ENCODE results near the gene PTGER3.

The PTGER3 gene

GRCh38 chr1:71047635-71048607 lies at the start of gene PTGER3:
TSS of gene PTGER3 (minus strand) at chr1:71047816. CDS start at chr1:71047577, 239 bp downstream.
- peak; percentile 17 for DNase-seq (ENCODE audit: low read depth)

DNA sequence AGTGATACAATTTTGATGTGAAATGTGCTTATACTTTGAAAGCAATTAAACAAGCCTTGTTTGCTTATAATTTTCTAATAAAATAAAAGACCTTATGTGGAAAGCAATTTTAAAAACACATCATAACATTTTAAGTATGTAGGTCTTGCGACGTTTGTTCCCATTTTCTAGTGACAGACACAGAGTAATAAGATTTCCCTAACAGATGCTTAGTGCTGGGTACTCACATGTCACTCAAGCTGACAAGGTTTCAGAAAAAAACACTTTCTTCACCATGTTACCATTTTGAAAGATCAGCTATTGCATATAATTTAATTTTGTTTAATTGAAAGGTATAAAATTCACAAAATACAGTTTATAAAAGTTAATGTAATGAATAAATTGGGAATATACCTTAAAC lies 47.3 kb upstream of the PTGER3 start:
- DNase-seq (ENCODE audit: low read depth) = no peak

- no peak for DNase-seq (ENCODE audit: low read depth)
Measured at GRCh38 chr1:71093938-71094337, 46.3 kb upstream of the PTGER3 start.

DNA sequence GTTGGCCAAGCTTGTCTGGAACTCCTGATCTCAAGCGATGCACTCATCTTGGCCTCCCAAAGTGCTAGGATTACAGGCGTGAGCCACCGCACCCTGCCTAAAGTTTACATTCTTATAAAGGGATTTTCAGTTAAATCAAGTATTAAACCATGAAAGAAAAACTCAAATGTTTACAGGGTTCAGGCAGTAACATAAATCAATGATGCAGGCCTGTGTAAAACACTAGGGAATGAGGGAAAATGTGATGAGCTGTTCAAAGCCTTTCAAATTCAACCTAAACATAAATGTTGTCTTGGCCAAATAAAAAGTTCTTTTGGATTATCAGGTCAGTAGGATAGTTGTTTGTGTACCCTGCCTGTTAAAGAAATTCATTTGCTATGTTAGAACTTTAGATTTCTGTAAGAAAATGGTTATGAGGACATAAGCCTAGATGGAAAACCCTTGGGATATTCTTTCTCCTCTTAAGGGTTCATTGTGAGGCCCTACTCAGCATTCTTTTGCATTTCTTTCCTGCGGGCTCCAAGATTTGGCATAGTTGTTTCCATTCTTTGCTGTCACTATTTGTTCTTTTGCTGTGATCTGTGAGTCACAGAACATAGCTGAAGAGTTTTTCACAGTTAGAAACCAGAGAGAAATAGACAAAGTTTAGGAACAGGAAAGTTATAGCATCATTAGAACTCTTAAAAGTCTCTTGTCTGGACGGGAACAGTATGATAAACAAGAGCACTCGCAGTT lies 42.1 kb upstream of the PTGER3 start:
- DNase-seq (ENCODE audit: low read depth) = no peak

DNA sequence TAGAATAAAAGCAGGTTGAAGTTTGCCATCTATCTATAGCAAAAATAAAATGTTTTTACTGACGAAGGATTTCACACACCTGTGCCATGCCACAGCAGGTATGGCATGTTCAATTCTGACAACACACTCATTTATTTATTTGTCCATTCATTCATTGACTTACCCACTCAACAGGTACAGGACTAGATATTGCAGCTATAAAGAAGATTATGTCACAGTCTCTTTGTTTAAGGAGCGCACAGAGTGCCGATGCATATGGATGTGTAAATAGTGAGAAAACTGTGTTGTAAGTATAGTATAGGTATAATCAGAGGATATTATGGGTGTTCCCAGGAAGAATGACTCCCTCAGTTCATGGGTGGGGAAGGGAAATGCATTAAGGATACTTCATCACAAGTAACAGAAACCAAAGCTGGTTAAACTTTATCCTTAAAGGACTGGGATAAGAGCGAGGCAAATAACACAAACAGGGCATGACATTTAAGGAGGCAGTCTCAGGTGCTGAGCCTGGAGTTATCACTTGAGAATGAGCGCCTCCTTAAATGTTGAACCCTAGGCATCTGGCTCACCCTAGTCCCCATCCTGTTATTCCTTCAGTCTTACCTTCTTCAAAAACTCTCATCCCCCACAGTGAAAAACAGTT lies 41.1 kb upstream of the PTGER3 start:
- DNase-seq (ENCODE audit: low read depth) = no peak

DNA sequence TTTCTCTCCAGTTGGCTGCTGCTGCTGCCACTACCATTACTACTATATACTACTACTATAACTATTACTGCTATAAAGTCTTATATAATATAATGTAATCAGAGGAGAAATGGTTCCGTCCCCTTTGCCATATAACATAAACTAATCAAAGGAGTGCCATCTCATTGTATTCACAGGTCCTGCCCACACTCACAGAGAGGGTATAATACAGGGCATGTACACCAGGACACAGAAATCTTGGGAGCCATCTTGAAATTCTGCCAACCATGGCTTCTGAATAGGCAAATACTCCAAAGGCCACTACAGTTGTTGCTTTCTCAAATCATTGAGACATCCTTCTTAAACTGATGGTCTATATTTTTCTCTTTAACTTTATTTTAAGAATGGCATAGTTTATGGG lies 40.1 kb upstream of the PTGER3 start:
- DNase-seq (ENCODE audit: low read depth) = no peak

DNA sequence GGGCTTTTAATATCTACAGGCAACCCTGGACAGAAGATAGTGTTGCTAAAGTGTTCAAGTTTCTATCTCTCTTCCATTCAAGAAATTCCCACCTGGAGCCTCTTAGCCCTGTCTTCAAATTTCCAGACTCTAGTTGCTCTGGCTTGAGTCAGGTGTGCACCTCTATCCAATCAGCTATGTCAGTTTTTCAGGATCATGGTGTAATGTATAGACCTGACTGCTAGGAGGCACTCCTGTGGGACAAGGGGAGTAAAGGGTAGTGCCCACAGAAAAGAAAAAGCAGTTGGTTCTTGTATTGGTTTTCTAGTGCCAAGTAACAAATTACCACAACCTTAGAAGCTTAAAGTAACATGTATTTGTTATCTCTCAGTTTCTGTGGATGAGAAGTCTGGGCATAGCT lies 39.4 kb upstream of the PTGER3 start:
- DNase-seq (ENCODE audit: low read depth) = no peak

- no peak for DNase-seq (ENCODE audit: low read depth)
Measured at GRCh38 chr1:71086331-71086730, 38.7 kb upstream of the PTGER3 start.

GRCh38 chr1:71083271-71083670 lies 35.7 kb upstream of the PTGER3 start:
- no peak for DNase-seq (ENCODE audit: low read depth)

- no peak for DNase-seq (ENCODE audit: low read depth)
Measured at GRCh38 chr1:71081697-71082080, 34.1 kb upstream of the PTGER3 start.

DNA sequence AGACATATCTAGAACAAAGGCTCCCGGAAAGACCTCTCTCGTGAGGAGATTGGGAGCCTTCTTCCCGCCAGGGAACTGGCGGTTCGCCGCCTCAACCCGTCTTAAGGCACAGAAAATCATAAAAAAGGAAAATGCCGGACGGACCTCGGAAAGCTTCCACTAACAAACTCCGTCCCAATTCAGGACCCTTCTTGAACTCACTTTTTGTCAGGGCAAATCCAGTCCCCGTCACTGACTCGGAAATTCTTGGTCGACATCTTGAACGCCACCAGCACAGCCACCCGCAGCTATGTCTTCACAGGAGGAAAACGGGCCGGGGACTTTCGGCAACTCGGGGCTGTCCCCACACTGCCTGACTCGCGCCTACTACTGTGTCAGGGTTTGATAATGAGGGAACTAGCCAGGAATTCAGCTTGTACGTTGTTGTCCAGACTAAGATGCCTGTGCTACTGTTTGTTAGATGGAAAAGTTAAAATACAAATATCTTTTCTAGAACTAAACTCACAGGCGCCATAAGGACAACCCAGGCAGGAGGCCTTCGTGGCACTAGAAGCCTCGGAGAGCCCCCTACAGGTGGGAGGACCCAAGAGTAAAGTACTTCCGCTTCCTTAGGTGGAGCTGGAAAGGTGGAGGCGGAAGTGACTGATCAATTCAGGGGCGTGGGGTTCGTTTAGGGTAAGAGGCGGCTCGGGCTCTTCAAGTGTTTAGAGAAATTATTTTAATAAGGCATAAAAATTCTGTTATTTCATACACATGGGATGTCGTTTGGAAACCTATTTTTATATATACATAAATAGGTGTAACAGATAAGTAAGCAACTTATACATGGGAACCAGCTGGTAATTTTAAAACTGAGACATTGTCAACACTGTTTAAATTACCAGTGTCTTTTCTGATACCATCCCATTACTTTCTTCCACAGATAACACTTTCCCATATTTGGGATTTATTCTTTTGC lies 33.4 kb upstream of the PTGER3 start, which contains the start of gene ZRANB2:
Gene ZRANB2 (minus strand): TSS at position 297 of the 958 bp plus-strand sequence. CDS start 40 bp downstream, at position 257.
- DNase-seq (ENCODE audit: low read depth) = peak; percentile 79

DNA sequence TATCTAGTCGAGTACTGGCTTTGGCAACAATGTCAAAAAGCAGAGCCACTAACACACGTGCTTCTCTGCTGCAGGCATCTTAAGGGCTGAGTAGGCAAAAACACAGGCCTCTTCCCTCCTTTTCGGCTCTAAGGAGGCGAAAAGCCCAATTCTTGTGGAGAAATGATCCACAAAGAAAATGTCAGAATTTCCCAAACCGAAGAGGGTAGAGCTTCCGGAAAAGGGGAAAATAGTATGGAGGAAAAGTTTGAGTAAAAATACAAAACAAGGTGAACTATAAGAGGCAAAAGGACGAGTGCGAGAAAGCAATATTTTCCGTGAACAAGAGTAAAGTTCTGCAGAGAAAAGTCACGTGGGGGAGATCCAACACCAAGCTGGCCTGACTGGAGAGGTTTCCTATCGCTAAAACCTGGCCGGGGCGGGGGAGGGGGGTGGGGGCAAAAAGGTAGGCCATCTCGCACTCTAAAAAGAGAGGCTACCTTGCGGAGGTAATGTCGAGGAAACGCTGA lies 32.7 kb upstream of the PTGER3 start:
- no peak for DNase-seq (ENCODE audit: low read depth)

GRCh38 chr1:71074681-71075080 lies 27.1 kb upstream of the PTGER3 start:
- no peak for DNase-seq (ENCODE audit: low read depth)

DNA sequence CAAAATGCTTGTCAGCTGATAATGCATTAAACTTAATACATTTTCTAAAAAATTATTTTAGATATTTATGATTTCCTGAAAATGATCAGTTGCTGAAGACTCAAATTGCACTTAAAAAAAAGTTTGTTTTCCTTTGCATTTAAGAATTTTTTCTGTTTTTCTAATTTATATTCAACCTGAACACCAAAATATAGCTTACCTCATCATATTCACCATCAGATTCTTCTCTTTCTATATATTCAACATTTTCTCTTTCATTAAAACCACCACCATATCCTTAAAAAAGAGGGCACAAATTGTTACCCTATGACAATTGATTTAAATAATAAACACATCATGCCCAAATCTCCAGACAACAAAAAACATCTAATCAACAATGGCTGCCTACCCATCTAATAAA lies 24.7 kb upstream of the PTGER3 start:
- no peak for DNase-seq (ENCODE audit: low read depth)

DNA sequence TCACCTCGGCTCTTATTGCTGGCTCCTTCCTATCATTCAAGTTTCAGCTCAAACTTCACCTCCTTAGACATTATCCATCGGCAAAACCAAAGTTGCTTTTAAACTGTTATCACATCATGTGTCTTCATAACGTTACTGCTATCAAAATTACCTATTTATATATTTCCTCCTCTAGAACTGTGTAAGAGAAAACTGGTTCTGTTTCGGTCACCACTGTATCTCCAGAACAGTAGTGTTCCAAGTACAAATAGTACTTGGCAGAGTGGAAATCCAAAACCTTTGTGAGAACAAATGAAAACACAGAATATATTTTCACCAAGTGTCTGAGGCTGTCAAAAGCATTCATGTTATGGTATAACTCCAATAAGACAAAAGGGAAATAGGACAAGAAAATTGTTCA lies 24.1 kb upstream of the PTGER3 start:
- no peak for DNase-seq (ENCODE audit: low read depth)

GRCh38 chr1:71068325-71069240 lies 21.0 kb upstream of the PTGER3 start:
- DNase-seq (ENCODE audit: low read depth) = no peak

DNA sequence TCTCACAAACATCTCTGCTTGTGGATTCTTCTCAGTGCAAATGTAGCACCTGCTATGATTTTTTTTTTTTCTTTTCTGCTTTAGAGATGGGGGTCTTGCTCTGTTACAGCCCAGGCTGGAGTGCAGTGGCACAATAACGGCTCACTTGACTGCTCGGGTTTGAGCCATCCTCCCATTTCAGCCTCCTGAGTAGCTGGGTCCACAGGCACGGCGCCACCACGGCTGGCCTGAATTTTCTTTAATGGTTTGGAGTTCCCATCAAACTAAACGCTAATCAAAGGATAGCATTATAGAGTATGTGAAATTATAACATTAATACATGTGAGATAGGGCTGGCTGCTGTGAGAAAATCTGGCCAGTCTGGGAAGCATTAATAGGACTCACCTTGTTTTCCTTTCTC lies 7.2 kb upstream of the PTGER3 start:
- DNase-seq (ENCODE audit: low read depth) = no peak

DNA sequence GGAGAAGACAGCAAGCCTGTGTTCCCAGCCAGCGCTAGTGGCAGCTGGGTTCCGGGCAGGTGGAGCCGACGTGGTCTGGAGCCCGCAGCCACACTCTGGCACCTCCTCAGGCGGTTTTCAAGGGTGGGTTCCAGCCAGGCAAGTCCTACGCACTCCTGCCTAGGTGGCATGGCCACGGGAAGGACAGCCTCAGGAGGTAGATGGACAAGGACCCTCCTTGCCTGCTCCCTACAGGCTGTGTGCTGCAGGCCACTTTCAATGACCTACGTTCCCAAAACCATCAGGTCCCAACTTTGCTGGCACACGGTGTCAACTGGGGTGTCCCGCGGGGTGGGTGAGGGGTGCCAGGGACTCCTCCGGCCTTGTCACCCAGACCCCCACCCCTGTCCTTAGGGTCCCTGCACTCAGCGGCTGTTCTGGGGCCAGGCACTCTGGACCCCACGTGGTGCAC lies 6.7 kb upstream of the PTGER3 start:
- DNase-seq (ENCODE audit: low read depth) = no peak

DNA sequence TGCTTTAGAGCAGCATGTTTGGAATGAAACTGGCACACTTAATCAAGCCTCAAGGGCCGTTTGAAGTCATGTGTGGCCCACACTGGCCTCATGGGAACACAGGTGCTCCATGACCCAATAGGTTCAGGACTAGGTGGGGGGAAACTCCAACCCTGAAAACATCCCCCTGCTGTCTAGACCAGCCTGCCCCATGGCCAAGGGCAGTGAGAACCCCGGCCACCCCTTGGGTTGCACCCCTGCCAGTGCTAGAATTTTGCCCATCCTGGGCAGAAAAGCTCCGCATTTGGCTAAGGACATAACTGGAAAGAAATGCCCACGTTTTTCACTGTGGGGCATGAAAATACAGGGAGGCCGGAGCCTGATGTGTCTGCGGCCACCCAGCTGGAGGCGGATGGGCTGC lies 6.1 kb upstream of the PTGER3 start:
- no peak for DNase-seq (ENCODE audit: low read depth)

GRCh38 chr1:71053146-71053545 lies 5.5 kb upstream of the PTGER3 start:
- no peak for DNase-seq (ENCODE audit: low read depth)

Measured in stimulated activated CD8-positive, alpha-beta memory T cell treated with anti-CD3 and anti-CD28 coated beads, Interleukin-7, amount 100 ng/mL, for 24 hours (primary cell).